ENCODE results near the gene SLC38A4.

SLC38A4 gene

GRCh38 chr12:46814143-46814542 lies 11.7 kb downstream of the SLC38A4 start:
- no peak for DNase-seq (ENCODE audit: low read depth)

- no peak for DNase-seq (ENCODE audit: low read depth)
Observed at GRCh38 chr12:46811185-46811584, 14.6 kb downstream of the SLC38A4 start.

GRCh38 chr12:46808955-46809697 lies 16.7 kb downstream of the SLC38A4 start:
- DNase-seq (ENCODE audit: low read depth) = no peak

GRCh38 chr12:46808317-46808716 lies 17.5 kb downstream of the SLC38A4 start:
- no peak for DNase-seq (ENCODE audit: low read depth)

- DNase-seq (ENCODE audit: low read depth) = no peak
Observed at GRCh38 chr12:46804054-46804453, 21.7 kb downstream of the SLC38A4 start.

GRCh38 chr12:46803517-46803916 lies 22.3 kb downstream of the SLC38A4 start:
- no peak for DNase-seq (ENCODE audit: low read depth)

GRCh38 chr12:46801293-46801692 lies 24.5 kb downstream of the SLC38A4 start:
- DNase-seq (ENCODE audit: low read depth) = no peak

- no peak for DNase-seq (ENCODE audit: low read depth)
Observed at GRCh38 chr12:46800160-46800559, 25.6 kb downstream of the SLC38A4 start.

GRCh38 chr12:46798648-46799047 lies 27.1 kb downstream of the SLC38A4 start:
- no peak for DNase-seq (ENCODE audit: low read depth)

- no peak for DNase-seq (ENCODE audit: low read depth)
Observed at GRCh38 chr12:46798056-46798455, 27.7 kb downstream of the SLC38A4 start.

GRCh38 chr12:46795988-46796387 lies 29.8 kb downstream of the SLC38A4 start:
- DNase-seq (ENCODE audit: low read depth) = no peak

- DNase-seq (ENCODE audit: low read depth) = no peak
Observed at GRCh38 chr12:46794593-46795190, 31.1 kb downstream of the SLC38A4 start.

- no peak for DNase-seq (ENCODE audit: low read depth)
Observed at GRCh38 chr12:46792925-46793324, 32.9 kb downstream of the SLC38A4 start.

- DNase-seq (ENCODE audit: low read depth) = no peak
Observed at GRCh38 chr12:46790066-46790465, 35.7 kb downstream of the SLC38A4 start.

GRCh38 chr12:46788072-46788887 lies 37.5 kb downstream of the SLC38A4 start:
- no peak for DNase-seq (ENCODE audit: low read depth)

- no peak for DNase-seq (ENCODE audit: low read depth)
Observed at GRCh38 chr12:46787496-46788055, 38.2 kb downstream of the SLC38A4 start.

- no peak for DNase-seq (ENCODE audit: low read depth)
Observed at GRCh38 chr12:46786774-46787173, 39.0 kb downstream of the SLC38A4 start.

GRCh38 chr12:46785382-46785781 lies 40.4 kb downstream of the SLC38A4 start:
- DNase-seq (ENCODE audit: low read depth) = no peak

GRCh38 chr12:46783871-46784270 lies 41.9 kb downstream of the SLC38A4 start:
- no peak for DNase-seq (ENCODE audit: low read depth)

- no peak for DNase-seq (ENCODE audit: low read depth)
Observed at GRCh38 chr12:46779879-46780278, 45.9 kb downstream of the SLC38A4 start.

GRCh38 chr12:46779063-46779462 lies 46.7 kb downstream of the SLC38A4 start:
- no peak for DNase-seq (ENCODE audit: low read depth)

GRCh38 chr12:46778415-46778814 lies 47.4 kb downstream of the SLC38A4 start:
- DNase-seq (ENCODE audit: low read depth) = no peak

GRCh38 chr12:46777587-46777986 lies 48.2 kb downstream of the SLC38A4 start:
- DNase-seq (ENCODE audit: low read depth) = no peak
